ENCODE measurements around the gene ATOX1.

DNA sequence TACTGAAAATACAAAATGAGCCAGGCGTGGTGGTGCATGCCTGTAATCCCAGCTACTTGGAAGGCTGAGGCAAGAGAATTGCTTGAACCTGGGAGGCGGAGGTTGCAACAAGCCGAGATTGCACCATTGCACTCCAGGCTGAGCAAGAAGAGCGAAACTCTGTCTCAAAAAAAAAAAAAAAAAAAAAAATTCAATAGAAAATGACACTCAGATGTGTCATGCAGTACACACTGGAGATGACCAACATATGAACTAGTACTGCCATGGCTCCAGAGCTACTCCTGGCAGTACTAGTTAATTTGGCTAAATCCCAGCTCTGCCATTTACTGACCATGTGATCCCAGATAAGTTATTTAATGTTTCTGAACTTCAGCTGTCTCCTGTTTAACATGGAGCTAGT is 7.3 kb downstream of the ATOX1 start:
- TF ChIP-seq, protein P1, sequence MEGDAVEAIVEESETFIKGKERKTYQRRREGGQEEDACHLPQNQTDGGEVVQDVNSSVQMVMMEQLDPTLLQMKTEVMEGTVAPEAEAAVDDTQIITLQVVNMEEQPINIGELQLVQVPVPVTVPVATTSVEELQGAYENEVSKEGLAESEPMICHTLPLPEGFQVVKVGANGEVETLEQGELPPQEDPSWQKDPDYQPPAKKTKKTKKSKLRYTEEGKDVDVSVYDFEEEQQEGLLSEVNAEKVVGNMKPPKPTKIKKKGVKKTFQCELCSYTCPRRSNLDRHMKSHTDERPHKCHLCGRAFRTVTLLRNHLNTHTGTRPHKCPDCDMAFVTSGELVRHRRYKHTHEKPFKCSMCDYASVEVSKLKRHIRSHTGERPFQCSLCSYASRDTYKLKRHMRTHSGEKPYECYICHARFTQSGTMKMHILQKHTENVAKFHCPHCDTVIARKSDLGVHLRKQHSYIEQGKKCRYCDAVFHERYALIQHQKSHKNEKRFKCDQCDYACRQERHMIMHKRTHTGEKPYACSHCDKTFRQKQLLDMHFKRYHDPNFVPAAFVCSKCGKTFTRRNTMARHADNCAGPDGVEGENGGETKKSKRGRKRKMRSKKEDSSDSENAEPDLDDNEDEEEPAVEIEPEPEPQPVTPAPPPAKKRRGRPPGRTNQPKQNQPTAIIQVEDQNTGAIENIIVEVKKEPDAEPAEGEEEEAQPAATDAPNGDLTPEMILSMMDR (IDR thresholded peaks at IDR 0.05) = no peak
- no peak for TF ChIP-seq POLR2A (IDR thresholded peaks at IDR 0.05)

All from esophagus squamous epithelium (tissue), 4 donors.